Measurements from ENCODE around the gene IWS1. TPM values are rescaled to one million over a fixed set of nuclear protein-coding genes. Genes with fewer than 3 reads are reported as not detected.
"Not testable (repeated sequence)": the region's sequence is repeated elsewhere in the genome, so short reads cannot be mapped to it uniquely, and the experiment has no call there.

The IWS1 gene
- total RNA-seq, 1 experiment from 2014 or later, result 22.7 TPM

DNA sequence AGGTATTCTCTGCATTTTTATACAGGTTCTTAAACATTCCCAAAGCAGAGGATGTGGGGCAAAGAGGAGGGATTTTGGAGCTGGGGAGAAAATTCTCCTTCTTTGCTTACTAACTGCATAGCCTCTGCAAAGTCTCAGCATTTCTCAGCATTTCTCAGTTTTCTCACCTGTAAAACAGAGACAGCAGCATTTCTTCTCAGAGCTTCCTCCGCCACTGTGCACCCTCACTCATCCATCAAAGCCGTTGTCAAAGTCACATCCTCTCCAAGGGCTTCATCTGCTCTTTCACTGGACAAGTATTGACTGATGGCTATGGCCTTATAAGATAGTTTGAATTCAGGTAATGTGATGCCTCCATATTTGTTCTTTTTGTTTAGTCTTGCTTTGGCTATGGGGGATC lies 26.6 kb upstream of the IWS1 start:
- H3K36me3 ChIP-seq (ENCODE audit: insufficient read depth, low read length), result no peaks in the 10 kb centered on the region
- no peak overlapping the region for H3K4me2 ChIP-seq (ENCODE audit: low read depth, low read length, poor library complexity, severe bottlenecking)
- H3K79me2 ChIP-seq (ENCODE audit: low read length), result no peaks in the 10 kb centered on the region
- no peak for DNase-seq
- no peak overlapping the region for H3K4me3 ChIP-seq (ENCODE audit: low read length)
- H4K20me1 ChIP-seq (ENCODE audit: insufficient read depth, low read depth, low read length), result no peaks in the 10 kb centered on the region
- no peaks in the 10 kb centered on the region for H3K9me3 ChIP-seq (ENCODE audit: low read length)
- no peaks in the 10 kb centered on the region for H3K27me3 ChIP-seq (ENCODE audit: low read length)
- no peaks in the 10 kb centered on the region for H3K4me1 ChIP-seq (ENCODE audit: low read length)
- H2AFZ ChIP-seq (ENCODE audit: low read length), result no peak overlapping the region
- no peak overlapping the region for H3K9ac ChIP-seq (ENCODE audit: low read length)
- H3K27ac ChIP-seq (ENCODE audit: low read length), result no peak overlapping the region
- H3K9me2 ChIP-seq (replicated peaks; ENCODE audit: insufficient read depth, low read length), result no peaks in the 10 kb centered on the region

DNA sequence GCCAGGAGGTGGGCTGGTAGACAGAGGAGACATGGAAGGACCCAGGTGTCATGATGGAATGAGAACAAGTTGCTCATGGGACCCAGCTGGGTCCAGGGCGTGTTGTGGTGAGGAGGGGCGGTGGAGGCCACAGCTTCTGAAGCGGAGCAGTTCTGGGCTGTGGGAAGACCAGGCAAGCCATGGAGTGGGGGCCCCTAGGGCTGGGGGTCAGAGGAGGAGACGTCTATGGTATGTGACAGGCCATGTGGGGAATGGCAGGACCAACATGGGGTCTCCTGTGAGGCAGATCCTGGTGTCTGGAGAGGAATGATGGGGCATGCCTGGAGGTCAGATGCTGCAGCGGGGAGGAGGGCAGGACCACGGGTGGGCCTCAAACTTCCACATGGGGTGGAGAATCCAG lies 26.0 kb upstream of the IWS1 start:
- H3K27ac ChIP-seq (ENCODE audit: low read length), result no peak overlapping the region
- H3K79me2 ChIP-seq (ENCODE audit: low read length), result no peaks in the 10 kb centered on the region
- no peaks in the 10 kb centered on the region for H3K4me1 ChIP-seq (ENCODE audit: low read length)
- H3K9ac ChIP-seq (ENCODE audit: low read length), result no peak overlapping the region
- DNase-seq, result no peak
- H3K36me3 ChIP-seq (ENCODE audit: insufficient read depth, low read length), result no peaks in the 10 kb centered on the region
- no peak overlapping the region for H2AFZ ChIP-seq (ENCODE audit: low read length)
- no peaks in the 10 kb centered on the region for H3K9me2 ChIP-seq (replicated peaks; ENCODE audit: insufficient read depth, low read length)
- H4K20me1 ChIP-seq (ENCODE audit: insufficient read depth, low read depth, low read length), result no peaks in the 10 kb centered on the region
- no peaks in the 10 kb centered on the region for H3K9me3 ChIP-seq (ENCODE audit: low read length)
- no peak overlapping the region for H3K4me3 ChIP-seq (ENCODE audit: low read length)
- H3K4me2 ChIP-seq (ENCODE audit: low read depth, low read length, poor library complexity, severe bottlenecking), result no peak overlapping the region
- no peaks in the 10 kb centered on the region for H3K27me3 ChIP-seq (ENCODE audit: low read length)

DNA sequence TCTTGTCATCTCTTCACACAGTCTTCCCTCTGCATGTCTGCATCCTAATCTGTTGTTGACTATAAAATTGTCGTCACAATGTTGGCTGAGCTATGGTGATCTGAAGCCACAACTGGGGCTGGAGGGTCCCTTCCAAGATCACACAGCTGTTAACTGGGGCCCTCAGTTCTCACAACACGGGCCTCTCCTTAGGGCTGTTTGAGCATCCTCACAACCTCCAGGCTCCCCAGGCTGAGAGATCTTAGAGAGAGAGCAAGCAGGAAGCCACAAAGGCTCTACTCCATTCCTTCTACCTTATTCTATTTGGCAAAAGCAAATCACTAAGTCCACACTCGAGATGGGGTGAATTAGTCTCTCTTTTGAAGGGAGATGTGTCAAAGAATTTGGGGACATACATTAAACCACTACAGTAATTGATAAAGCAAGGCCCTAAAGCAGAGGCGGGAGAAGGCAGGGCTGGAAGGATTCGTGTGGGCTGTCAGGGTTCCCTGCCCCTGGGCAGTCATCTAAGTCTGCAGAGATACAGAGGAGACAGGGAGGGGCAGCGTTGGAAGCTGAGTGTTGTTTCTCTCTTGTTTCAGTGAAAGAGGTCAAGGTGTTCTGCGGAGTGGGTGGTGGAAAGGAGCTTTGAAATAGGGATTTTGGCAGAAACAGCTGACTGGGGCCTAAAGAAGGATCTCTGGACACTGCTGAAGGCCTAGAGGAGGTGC lies 25.1 kb upstream of the IWS1 start:
- Histone ChIP-seq H3K4me1 (ENCODE audit: low read length) (no peaks in the 10 kb centered on the region), H3K36me3 (ENCODE audit: insufficient read depth, low read length) (no peaks in the 10 kb centered on the region), H3K27me3 (ENCODE audit: low read length) (no peaks in the 10 kb centered on the region), H3K9ac (ENCODE audit: low read length) (no peak overlapping the region), H3K9me3 (ENCODE audit: low read length) (no peaks in the 10 kb centered on the region), H2AFZ (ENCODE audit: low read length) (no peak overlapping the region), H3K4me2 (ENCODE audit: low read depth, low read length, poor library complexity, severe bottlenecking) (no peak overlapping the region), H3K79me2 (ENCODE audit: low read length) (no peaks in the 10 kb centered on the region), H4K20me1 (ENCODE audit: insufficient read depth, low read depth, low read length) (no peaks in the 10 kb centered on the region), H3K27ac (ENCODE audit: low read length) (no peak overlapping the region), H3K4me3 (ENCODE audit: low read length) (no peak overlapping the region), H3K9me2 (replicated peaks; ENCODE audit: insufficient read depth, low read length) (no peaks in the 10 kb centered on the region)
- no peak for DNase-seq

DNA sequence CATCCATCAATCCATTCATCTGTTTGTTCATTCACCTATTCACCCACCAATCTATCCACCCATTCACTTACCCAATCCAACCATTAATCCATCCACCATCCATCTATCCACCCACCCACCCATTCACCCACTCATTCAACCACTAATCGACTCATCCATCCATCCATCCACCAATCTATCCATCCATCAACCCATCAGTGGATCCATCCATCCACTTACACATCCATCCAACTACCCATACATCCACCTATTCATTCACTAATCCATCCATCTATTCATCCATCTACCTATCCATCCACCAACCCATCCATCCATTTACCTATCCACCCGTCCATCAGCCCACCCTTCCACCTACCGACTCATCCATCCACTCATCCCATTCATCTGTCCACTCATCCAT lies 20.5 kb upstream of the IWS1 start:
- Histone ChIP-seq H3K9me3 (ENCODE audit: low read length) (no peaks in the 10 kb centered on the region), H3K9me2 (replicated peaks; ENCODE audit: insufficient read depth, low read length) (no peaks in the 10 kb centered on the region)

DNA sequence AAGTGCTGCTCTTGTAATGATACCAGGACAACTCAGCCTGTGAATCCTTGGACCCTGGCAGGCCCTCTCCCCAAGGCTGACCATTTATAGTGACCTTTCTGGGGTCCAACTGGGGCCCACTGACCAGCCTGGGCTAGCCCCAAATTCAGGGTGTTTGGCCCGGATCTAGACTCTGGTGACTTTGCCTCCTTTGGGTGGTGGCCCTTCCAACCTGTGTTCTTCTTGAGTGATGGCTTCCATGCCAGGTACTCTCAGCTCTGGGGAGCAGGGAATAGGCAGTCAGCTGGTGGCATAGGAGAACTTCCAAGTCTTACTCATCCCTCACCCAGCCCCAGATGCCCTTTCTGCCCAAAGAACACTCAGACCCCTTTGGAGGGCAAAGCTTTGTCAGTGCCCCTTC lies 19.5 kb upstream of the IWS1 start:
- Histone ChIP-seq H3K9me2 (replicated peaks; ENCODE audit: insufficient read depth, low read length) (no peaks in the 10 kb centered on the region), H3K79me2 (ENCODE audit: low read length) (no peaks in the 10 kb centered on the region), H3K9ac (ENCODE audit: low read length) (no peak overlapping the region), H3K4me2 (ENCODE audit: low read depth, low read length, poor library complexity, severe bottlenecking) (no peak overlapping the region), H3K27ac (ENCODE audit: low read length) (no peak overlapping the region), H3K27me3 (ENCODE audit: low read length) (no peaks in the 10 kb centered on the region), H3K9me3 (ENCODE audit: low read length) (no peaks in the 10 kb centered on the region), H3K4me1 (ENCODE audit: low read length) (no peaks in the 10 kb centered on the region), H4K20me1 (ENCODE audit: insufficient read depth, low read depth, low read length) (no peaks in the 10 kb centered on the region), H3K36me3 (ENCODE audit: insufficient read depth, low read length) (no peaks in the 10 kb centered on the region), H3K4me3 (ENCODE audit: low read length) (no peak overlapping the region), H2AFZ (ENCODE audit: low read length) (no peak overlapping the region)
- DNase-seq, result no peak

More for the DNA sequence above, 20.5 kb upstream of the IWS1 start:
- Histone ChIP-seq H3K4me1 (ENCODE audit: low read length) (no peaks in the 10 kb centered on the region), H3K36me3 (ENCODE audit: insufficient read depth, low read length) (no peaks in the 10 kb centered on the region), H4K20me1 (ENCODE audit: insufficient read depth, low read depth, low read length) (no peaks in the 10 kb centered on the region), H3K4me3 (ENCODE audit: low read length) (no peak overlapping the region), H3K27ac (ENCODE audit: low read length) (no peak overlapping the region), H3K27me3 (ENCODE audit: low read length) (no peaks in the 10 kb centered on the region), H3K9ac (ENCODE audit: low read length) (no peak overlapping the region), H2AFZ (ENCODE audit: low read length) (no peak overlapping the region), H3K79me2 (ENCODE audit: low read length) (no peaks in the 10 kb centered on the region), H3K4me2 (ENCODE audit: low read depth, low read length, poor library complexity, severe bottlenecking) (no peak overlapping the region)
- DNase-seq, result no peak

DNA sequence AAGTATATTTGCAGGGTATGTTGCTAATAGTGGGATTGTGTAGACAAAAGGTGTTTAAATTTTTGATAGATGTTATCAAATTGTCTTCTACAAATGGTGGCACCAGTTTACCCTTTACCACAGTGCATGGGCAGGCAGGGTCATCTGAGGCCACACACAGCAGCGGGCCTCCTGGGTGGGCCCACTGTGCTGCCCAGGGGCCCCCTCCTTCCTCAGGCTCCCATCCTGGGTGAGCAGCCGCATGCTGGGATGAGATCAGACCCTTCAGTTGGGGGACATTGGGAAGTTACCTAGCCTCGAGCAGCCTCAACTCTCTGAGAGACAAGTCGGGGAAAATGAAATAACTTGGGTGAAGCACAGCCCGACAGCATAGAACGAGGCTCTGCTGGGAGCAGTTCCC lies 18.9 kb upstream of the IWS1 start:
- H3K79me2 ChIP-seq (ENCODE audit: low read length), result no peaks in the 10 kb centered on the region
- no peaks in the 10 kb centered on the region for H3K36me3 ChIP-seq (ENCODE audit: insufficient read depth, low read length)
- no peak overlapping the region for H3K4me2 ChIP-seq (ENCODE audit: low read depth, low read length, poor library complexity, severe bottlenecking)
- H3K27me3 ChIP-seq (ENCODE audit: low read length), result no peaks in the 10 kb centered on the region
- H3K9ac ChIP-seq (ENCODE audit: low read length), result no peak overlapping the region
- no peak overlapping the region for H3K27ac ChIP-seq (ENCODE audit: low read length)
- no peaks in the 10 kb centered on the region for H4K20me1 ChIP-seq (ENCODE audit: insufficient read depth, low read depth, low read length)
- H3K9me3 ChIP-seq (ENCODE audit: low read length), result no peaks in the 10 kb centered on the region
- DNase-seq, result no peak
- no peaks in the 10 kb centered on the region for H3K9me2 ChIP-seq (replicated peaks; ENCODE audit: insufficient read depth, low read length)
- H3K4me3 ChIP-seq (ENCODE audit: low read length), result no peak overlapping the region
- no peaks in the 10 kb centered on the region for H3K4me1 ChIP-seq (ENCODE audit: low read length)
- no peak overlapping the region for H2AFZ ChIP-seq (ENCODE audit: low read length)

DNA sequence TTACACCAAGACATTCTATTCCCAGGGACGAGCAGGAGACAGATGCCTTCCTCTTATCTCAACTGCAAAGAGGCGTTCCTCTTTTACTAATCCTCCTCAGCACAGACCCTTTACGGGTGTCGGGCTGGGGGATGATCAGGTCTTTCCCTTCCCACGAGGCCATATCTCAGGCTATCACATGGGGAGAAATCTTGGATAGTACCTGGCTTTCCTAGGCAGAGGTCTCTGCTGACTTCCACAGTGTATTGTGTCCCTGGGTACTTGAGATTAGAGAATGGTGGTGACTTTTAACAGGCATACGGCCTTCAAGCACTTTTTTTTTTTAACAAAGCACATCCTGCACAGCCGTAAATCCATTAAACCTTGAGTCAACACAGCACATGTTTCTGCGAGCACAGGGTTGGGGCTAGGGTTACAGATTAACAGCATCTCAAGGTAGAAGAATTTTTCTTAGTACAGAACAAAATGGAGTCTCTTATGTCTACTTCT lies 16.8 kb upstream of the IWS1 start:
- not testable (repeated sequence) for H3K4me3 ChIP-seq (ENCODE audit: low read length); H3K79me2 ChIP-seq (ENCODE audit: low read length); DNase-seq; H3K4me1 ChIP-seq (ENCODE audit: low read length); H3K4me2 ChIP-seq (ENCODE audit: low read depth, low read length, poor library complexity, severe bottlenecking); H3K9ac ChIP-seq (ENCODE audit: low read length); H2AFZ ChIP-seq (ENCODE audit: low read length); H3K36me3 ChIP-seq (ENCODE audit: insufficient read depth, low read length); H3K27ac ChIP-seq (ENCODE audit: low read length); H3K9me2 ChIP-seq (replicated peaks; ENCODE audit: insufficient read depth, low read length); H3K9me3 ChIP-seq (ENCODE audit: low read length); H3K27me3 ChIP-seq (ENCODE audit: low read length); H4K20me1 ChIP-seq (ENCODE audit: insufficient read depth, low read depth, low read length)

DNA sequence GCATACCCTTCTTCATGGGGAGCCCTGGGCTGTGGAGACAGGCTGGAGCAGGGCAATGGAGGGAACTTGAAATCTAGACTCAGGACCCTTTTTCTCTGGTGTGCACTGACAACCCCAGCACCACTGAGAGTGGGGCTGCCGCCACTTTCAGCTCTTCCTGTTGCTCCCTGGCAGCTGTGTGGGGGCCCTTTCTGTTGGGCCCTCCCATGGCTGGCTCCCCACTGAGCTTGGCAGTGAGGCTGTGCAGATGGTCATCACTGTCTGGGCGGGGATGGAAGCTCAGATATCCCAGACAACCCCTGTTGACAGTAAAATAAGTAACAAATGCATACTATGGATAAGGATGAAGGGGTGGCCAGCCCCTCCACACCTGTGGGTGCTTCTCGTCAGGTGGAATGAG lies 15.9 kb upstream of the IWS1 start:
- Histone ChIP-seq H2AFZ (ENCODE audit: low read length) (no peak overlapping the region), H3K27ac (ENCODE audit: low read length) (no peak overlapping the region), H4K20me1 (ENCODE audit: insufficient read depth, low read depth, low read length) (no peaks in the 10 kb centered on the region), H3K27me3 (ENCODE audit: low read length) (no peaks in the 10 kb centered on the region), H3K4me3 (ENCODE audit: low read length) (no peak overlapping the region), H3K36me3 (ENCODE audit: insufficient read depth, low read length) (no peaks in the 10 kb centered on the region), H3K4me2 (ENCODE audit: low read depth, low read length, poor library complexity, severe bottlenecking) (no peak overlapping the region), H3K79me2 (ENCODE audit: low read length) (no peaks in the 10 kb centered on the region), H3K4me1 (ENCODE audit: low read length) (no peaks in the 10 kb centered on the region), H3K9me3 (ENCODE audit: low read length) (no peaks in the 10 kb centered on the region), H3K9me2 (replicated peaks; ENCODE audit: insufficient read depth, low read length) (no peaks in the 10 kb centered on the region), H3K9ac (ENCODE audit: low read length) (no peak overlapping the region)
- no peak for DNase-seq

All from Karpas-422 (cell line).